IPS DF 4.7 (cell line): Measurements from ENCODE around the gene ZNF331.

Experiments used
- DNase-seq: peaks from one replicate; pipeline ENCODE4 v3.0.0-alpha.2; 2013; ENCODE audit warnings: low spot score; ENCODE audit errors: extremely low read depth

The ZNF331 gene

DNA sequence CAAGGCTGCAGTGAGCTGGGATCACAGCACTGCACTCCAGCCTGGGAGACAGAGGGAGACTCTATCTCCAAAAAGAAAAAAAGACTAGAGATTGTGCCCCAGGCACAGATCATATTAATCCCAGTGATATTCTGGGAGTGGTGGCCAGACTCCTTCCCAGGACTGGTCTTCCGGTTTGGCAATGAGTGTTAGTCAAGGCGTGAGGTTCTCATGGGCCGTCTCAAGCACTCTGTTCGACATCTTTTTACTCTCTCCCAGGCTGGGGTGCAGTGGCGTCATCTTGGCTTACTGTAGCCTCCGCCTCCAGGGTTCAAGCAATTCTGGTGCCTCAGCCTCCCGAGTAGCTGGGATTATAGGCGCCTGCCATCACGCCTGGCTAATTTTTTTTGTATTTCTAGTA, 88.5 kb downstream of the ZNF331 start:
- DNase-seq = no peak

DNA sequence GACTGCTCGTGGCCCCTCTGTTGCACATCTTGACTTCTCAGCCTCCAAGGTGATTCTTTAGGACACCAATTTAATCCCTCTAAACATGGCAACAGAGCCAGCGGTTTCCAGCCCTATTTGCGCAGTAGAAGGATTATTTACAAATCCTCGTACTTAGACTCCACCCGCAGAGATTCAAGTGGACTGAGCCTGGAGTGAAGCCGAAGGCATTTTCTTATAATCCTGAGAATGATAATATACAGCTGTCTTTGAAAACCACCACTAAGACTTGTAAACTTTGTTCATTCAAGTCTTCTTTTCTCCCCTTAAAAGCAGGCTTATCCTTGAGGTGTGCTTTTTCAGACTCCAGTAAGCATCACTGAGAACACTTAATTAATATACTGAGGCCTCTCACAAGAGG, 89.0 kb downstream of the ZNF331 start:
- DNase-seq = no peak
